GM23338 (cell line): ENCODE data around the gene KLRF2. TPM values are rescaled to one million over a fixed set of nuclear protein-coding genes. Genes with fewer than 3 reads are reported as not detected.

Source experiments
- ATAC-seq: fragments of 200-7000 bp; cut with Tn5 transposase; 3 replicates; pipeline ENCODE4 v1.9.1; 2020
- DNase-seq: peaks from one replicate; pipeline ENCODE4 v3.0.0-alpha.2; 2015; ENCODE audit warnings: low spot score
- H2AFZ ChIP-seq: fragments of 200-600 bp; sonication (generic); 2 replicates; pipeline ENCODE4 v1.8.0; 2016; ENCODE audit warnings: antibody characterized with exemption, mild to moderate bottlenecking, moderate library complexity
- H3F3A ChIP-seq: fragments of 200-600 bp; sonication (generic); replicated peaks from 2 replicates; pipeline ENCODE4 v1.8.0; 2017; ENCODE audit warnings: antibody characterized with exemption, mixed run types, low read depth
- H3K27ac ChIP-seq: fragments of 200-600 bp; sonication (generic); 2 replicates; pipeline ENCODE4 v1.6.1; 2016; ENCODE audit warnings: low read depth
- H3K27me3 ChIP-seq: fragments of 200-600 bp; sonication (generic); 2 replicates; pipeline ENCODE4 v1.8.0; 2016; ENCODE audit warnings: mild to moderate bottlenecking, mixed run types, moderate library complexity; ENCODE audit not compliant: insufficient read depth
- H3K36me3 ChIP-seq: fragments of 200-600 bp; sonication (generic); 2 replicates; pipeline ENCODE4 v1.8.0; 2016; ENCODE audit warnings: mild to moderate bottlenecking; ENCODE audit not compliant: insufficient read depth
- H3K4me1 ChIP-seq: fragments of 200-600 bp; sonication (generic); 2 replicates; pipeline ENCODE4 v1.8.0; 2016; ENCODE audit warnings: mild to moderate bottlenecking, moderate library complexity; ENCODE audit not compliant: insufficient read depth
- H3K4me2 ChIP-seq: fragments of 200-600 bp; sonication (generic); 2 replicates; pipeline ENCODE4 v1.7.1; 2017; ENCODE audit warnings: mixed run types
- H3K4me3 ChIP-seq: fragments of 200-600 bp; sonication (generic); 2 replicates; pipeline ENCODE4 v1.6.1; 2016; ENCODE audit warnings: mixed run types
- H3K79me2 ChIP-seq: fragments of 200-600 bp; sonication (generic); replicated peaks from 2 replicates; pipeline ENCODE4 v1.8.0; 2017; ENCODE audit warnings: mild to moderate bottlenecking; ENCODE audit not compliant: insufficient read depth
- H3K9me2 ChIP-seq: fragments of 200-600 bp; sonication (generic); 2 replicates; pipeline ENCODE4 v1.8.0; 2017; ENCODE audit not compliant: insufficient read depth
- H4K20me1 ChIP-seq: fragments of 200-600 bp; sonication (generic); replicated peaks from 2 replicates; pipeline ENCODE4 v1.8.0; 2017; ENCODE audit warnings: mild to moderate bottlenecking; ENCODE audit not compliant: insufficient read depth
- H3K27ac Mint-ChIP-seq: 2 replicates; pipeline ENCODE4 v1.8.0; 2020; ENCODE audit warnings: inconsistent platforms, mild to moderate bottlenecking, moderate library complexity, mixed read lengths
- H3K27me3 Mint-ChIP-seq: 3 replicates; pipeline ENCODE4 v1.8.0; 2022; ENCODE audit warnings: low read depth, mild to moderate bottlenecking, moderate library complexity, mixed read lengths, inconsistent platforms; ENCODE audit not compliant: insufficient read depth, poor library complexity
- H3K36me3 Mint-ChIP-seq: 3 replicates; pipeline ENCODE4 v1.8.0; 2021; ENCODE audit warnings: low read depth, mild to moderate bottlenecking, inconsistent platforms, moderate library complexity, mixed read lengths
- H3K4me1 Mint-ChIP-seq: 3 replicates; pipeline ENCODE4 v1.8.0; 2020; ENCODE audit warnings: mild to moderate bottlenecking, inconsistent platforms, mixed read lengths
- H3K4me3 Mint-ChIP-seq: 3 replicates; pipeline ENCODE4 v1.8.0; 2021; ENCODE audit warnings: moderate library complexity, mild to moderate bottlenecking, inconsistent platforms, mixed read lengths
- H3K9me3 Mint-ChIP-seq: 3 replicates; pipeline ENCODE4 v1.8.0; 2020; ENCODE audit warnings: moderate library complexity, mild to moderate bottlenecking, inconsistent platforms, mixed read lengths
- CREB1 ChIP-seq: fragments of 250-450 bp; sonication (Bioruptor Pico); IDR thresholded peaks from 2 replicates; pipeline ENCODE4 v1.5.0; 2020; ENCODE audit warnings: low read depth, mild to moderate bottlenecking, moderate library complexity
- CTCF ChIP-seq, 2 experiments: fragments of 200-600 bp in 1 of 2; sonication (generic) in 1 of 2; conservative IDR thresholded peaks; 2 replicates each; pipeline versions ENCODE4 v1.5.1 to v1.6.1; 2016 to 2017; ENCODE audit warnings: antibody characterized with exemption in 2 of 2, low read depth in 2 of 2, mild to moderate bottlenecking in 2 of 2, moderate library complexity in 1 of 2
- ETS1 ChIP-seq: IDR thresholded peaks from 2 replicates; pipeline ENCODE4 v1.6.1; 2016; ENCODE audit warnings: antibody characterized with exemption
- EZH2 ChIP-seq: fragments of 200-600 bp; sonication (generic); IDR thresholded peaks from one replicate; pipeline ENCODE4 v1.8.0; 2017; ENCODE audit warnings: antibody characterized with exemption, mild to moderate bottlenecking, low read depth; ENCODE audit not compliant: unreplicated experiment
- EZH2phosphoT487 ChIP-seq: fragments of 200-600 bp; sonication (generic); IDR thresholded peaks from one replicate; pipeline ENCODE4 v1.8.1; 2018; ENCODE audit warnings: antibody characterized with exemption; ENCODE audit not compliant: unreplicated experiment
- NANOG ChIP-seq: IDR thresholded peaks from 2 replicates; pipeline ENCODE4 v1.6.1; 2016; ENCODE audit warnings: antibody characterized with exemption, borderline replicate concordance
- POLR2AphosphoS5 ChIP-seq: IDR thresholded peaks from 2 replicates; pipeline ENCODE4 v1.6.1; 2016; ENCODE audit warnings: antibody characterized with exemption, low read depth
- REST ChIP-seq: IDR thresholded peaks from one replicate; pipeline ENCODE4 v1.6.1; 2018; ENCODE audit warnings: antibody characterized with exemption; ENCODE audit not compliant: unreplicated experiment
- STAT1 ChIP-seq: IDR thresholded peaks from one replicate; pipeline ENCODE4 v1.6.1; 2016; ENCODE audit warnings: antibody characterized with exemption; ENCODE audit not compliant: unreplicated experiment
- ZNF114 ChIP-seq: fragments of 250-450 bp; sonication (Bioruptor Pico); IDR thresholded peaks from 2 replicates; pipeline ENCODE4 v1.5.0; 2020; ENCODE audit warnings: mild to moderate bottlenecking, moderate library complexity
- ZNF331 ChIP-seq: fragments of 250-450 bp; sonication (Bioruptor Pico); IDR thresholded peaks from 2 replicates; pipeline ENCODE4 v1.5.0; 2020; ENCODE audit warnings: low read depth, mild to moderate bottlenecking, moderate library complexity
- ZNF462 ChIP-seq: fragments of 250-450 bp; sonication (Bioruptor Pico); IDR thresholded peaks from 2 replicates; pipeline ENCODE4 v1.5.0; 2020; ENCODE audit warnings: mild to moderate bottlenecking, moderate library complexity
- polyA plus RNA-seq: library from polyadenylated mRNA; unstranded; fragments of >200 nt; fragmentation: Nextera tagmentation; extraction: Ambion mirVana; gene quantifications from 2 replicates; pipeline ENCODE4 v1.2.1, GENCODE V29; 2016
- total RNA-seq: library from RNA; depleted of rRNA; stranded (reverse); fragments of >200 nt; shearing (Covaris generic); gene quantifications from 2 replicates; pipeline ENCODE4 v1.2.3, GENCODE V29; 2014

The KLRF2 gene
- total and polyA plus RNA-seq, 2 experiments from 2014 or later, result not detected

GRCh38 chr12:9869307-9870161, 11.8 kb upstream of the KLRF2 start, which contains the start of gene CLEC2B:
CLEC2B (minus strand) TSS chr12:9869354.
- Mint-ChIP-seq H3K27ac (peak within 1 kb of the TSS; percentile 68; the same call in 1 of the 2 replicates), H3K27me3 (no peaks in the 10 kb centered on the region), H3K36me3 (no peaks in the 10 kb centered on the region), H3K4me1 (peaks cover 15% of the 10 kb centered on the region; the same call in 2 of the 3 replicates), H3K9me3 (no peaks in the 10 kb centered on the region), H3K4me3 (no peak within 1 kb of the TSS)
- Histone ChIP-seq H3K79me2 (no peaks in the 10 kb centered on the region), H4K20me1 (no peaks in the 10 kb centered on the region), H3K27me3 (no peaks in the 10 kb centered on the region), H3K27ac (no peak within 1 kb of the TSS), H3K4me1 (peaks cover 19% of the 10 kb centered on the region), H3K4me3 (no peak within 1 kb of the TSS), H3K9me2 (peaks cover 7% of the 10 kb centered on the region; the same call in 1 of the 2 replicates), H3F3A (no peaks in the 10 kb centered on the region), H3K4me2 (peak within 1 kb of the TSS; percentile 18; the same call in 1 of the 2 replicates), H3K36me3 (no peaks in the 10 kb centered on the region), H2AFZ (peak within 1 kb of the TSS; percentile 23; the same call in 1 of the 2 replicates)
- TF ChIP-seq EZH2phosphoT487 (no peak), CTCF (conservative IDR thresholded peaks at IDR 0.05; ENCODE audit: low read depth in 2 of 2) (no peak), ZNF462 (CRISPR knock-in tag) (no peak), EZH2 (no peak), STAT1 (no peak), CREB1 (CRISPR knock-in tag) (no peak), NANOG (no peak), ETS1 (no peak), ZNF331 (CRISPR knock-in tag) (no peak), REST (no peak), POLR2AphosphoS5 (no peak), ZNF114 (CRISPR knock-in tag) (no peak)
- DNase-seq, result no peak
- peak; percentile 38; the same call in 2 of the 3 replicates for ATAC-seq
